ENCODE data around the gene PLEKHO2.

PLEKHO2 gene

DNA sequence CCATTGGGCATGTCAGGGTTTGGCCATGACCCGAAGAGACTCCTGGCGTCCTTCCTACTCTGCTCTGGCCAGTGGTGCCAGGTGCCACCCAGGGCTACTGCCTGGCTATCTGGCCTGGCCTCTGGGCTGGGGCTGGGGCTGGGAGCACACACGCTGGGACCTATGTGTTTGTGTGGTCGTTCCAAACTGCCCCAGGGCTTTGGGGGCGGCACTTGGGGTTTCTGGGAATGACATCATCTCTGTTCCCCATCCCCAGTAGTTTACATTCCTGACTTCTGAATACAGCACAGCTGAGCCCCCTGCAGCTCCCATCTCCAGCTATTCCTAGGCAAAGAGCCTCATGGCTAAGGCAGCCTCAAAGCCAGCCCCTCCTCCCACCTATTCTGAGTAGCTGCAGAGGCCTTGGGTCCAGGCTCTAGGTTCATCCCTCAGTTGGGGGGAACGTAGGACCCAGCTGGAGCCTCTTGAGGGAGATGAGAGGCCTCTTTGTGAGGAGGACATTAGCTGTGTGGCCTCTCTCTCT, 24.3 kb downstream of the PLEKHO2 start:
- no peak for DNase-seq (ENCODE audit: low read depth in 1 of 2, low spot score in 1 of 2)

DNA sequence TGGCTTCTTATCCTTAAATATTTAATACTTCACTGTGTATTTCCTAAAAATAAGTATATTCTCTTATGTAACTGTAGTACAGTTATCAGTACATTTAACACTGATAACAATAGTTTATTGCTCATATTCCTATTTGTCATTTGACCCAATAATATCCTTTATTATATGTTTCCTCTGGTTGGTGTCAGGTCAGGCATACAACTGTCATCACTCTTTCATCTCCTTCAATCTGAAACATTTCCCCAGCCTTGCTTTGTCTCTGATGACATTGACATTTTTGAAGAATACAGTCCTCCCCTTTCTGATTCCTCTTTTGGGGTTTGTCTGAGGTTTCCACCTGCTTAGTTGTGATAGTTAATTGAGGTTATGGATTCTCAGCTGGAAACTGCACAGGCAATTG, 27.8 kb downstream of the PLEKHO2 start:
- TF ChIP-seq, protein P1, sequence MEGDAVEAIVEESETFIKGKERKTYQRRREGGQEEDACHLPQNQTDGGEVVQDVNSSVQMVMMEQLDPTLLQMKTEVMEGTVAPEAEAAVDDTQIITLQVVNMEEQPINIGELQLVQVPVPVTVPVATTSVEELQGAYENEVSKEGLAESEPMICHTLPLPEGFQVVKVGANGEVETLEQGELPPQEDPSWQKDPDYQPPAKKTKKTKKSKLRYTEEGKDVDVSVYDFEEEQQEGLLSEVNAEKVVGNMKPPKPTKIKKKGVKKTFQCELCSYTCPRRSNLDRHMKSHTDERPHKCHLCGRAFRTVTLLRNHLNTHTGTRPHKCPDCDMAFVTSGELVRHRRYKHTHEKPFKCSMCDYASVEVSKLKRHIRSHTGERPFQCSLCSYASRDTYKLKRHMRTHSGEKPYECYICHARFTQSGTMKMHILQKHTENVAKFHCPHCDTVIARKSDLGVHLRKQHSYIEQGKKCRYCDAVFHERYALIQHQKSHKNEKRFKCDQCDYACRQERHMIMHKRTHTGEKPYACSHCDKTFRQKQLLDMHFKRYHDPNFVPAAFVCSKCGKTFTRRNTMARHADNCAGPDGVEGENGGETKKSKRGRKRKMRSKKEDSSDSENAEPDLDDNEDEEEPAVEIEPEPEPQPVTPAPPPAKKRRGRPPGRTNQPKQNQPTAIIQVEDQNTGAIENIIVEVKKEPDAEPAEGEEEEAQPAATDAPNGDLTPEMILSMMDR (IDR thresholded peaks at IDR 0.05; ENCODE audit: insufficient read depth, low read length) = no peak
- Histone ChIP-seq H3K27ac (replicated peaks) (no peak overlapping the region), H3K27me3 (ENCODE audit: insufficient read depth, poor library complexity, severe bottlenecking) (no peaks in the 10 kb centered on the region), H3K4me3 (replicated peaks; ENCODE audit: insufficient read depth, low read length) (no peak overlapping the region)
- DNase-seq (ENCODE audit: low read depth in 1 of 2, low spot score in 1 of 2) = no peak

More for the DNA sequence above, 24.3 kb downstream of the PLEKHO2 start:
- TF ChIP-seq SPI1 (IDR thresholded peaks at IDR 0.05; ENCODE audit: borderline replicate concordance, low read depth) = no peak
- TF ChIP-seq, protein P2, sequence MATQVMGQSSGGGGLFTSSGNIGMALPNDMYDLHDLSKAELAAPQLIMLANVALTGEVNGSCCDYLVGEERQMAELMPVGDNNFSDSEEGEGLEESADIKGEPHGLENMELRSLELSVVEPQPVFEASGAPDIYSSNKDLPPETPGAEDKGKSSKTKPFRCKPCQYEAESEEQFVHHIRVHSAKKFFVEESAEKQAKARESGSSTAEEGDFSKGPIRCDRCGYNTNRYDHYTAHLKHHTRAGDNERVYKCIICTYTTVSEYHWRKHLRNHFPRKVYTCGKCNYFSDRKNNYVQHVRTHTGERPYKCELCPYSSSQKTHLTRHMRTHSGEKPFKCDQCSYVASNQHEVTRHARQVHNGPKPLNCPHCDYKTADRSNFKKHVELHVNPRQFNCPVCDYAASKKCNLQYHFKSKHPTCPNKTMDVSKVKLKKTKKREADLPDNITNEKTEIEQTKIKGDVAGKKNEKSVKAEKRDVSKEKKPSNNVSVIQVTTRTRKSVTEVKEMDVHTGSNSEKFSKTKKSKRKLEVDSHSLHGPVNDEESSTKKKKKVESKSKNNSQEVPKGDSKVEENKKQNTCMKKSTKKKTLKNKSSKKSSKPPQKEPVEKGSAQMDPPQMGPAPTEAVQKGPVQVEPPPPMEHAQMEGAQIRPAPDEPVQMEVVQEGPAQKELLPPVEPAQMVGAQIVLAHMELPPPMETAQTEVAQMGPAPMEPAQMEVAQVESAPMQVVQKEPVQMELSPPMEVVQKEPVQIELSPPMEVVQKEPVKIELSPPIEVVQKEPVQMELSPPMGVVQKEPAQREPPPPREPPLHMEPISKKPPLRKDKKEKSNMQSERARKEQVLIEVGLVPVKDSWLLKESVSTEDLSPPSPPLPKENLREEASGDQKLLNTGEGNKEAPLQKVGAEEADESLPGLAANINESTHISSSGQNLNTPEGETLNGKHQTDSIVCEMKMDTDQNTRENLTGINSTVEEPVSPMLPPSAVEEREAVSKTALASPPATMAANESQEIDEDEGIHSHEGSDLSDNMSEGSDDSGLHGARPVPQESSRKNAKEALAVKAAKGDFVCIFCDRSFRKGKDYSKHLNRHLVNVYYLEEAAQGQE (IDR thresholded peaks at IDR 0.05; ENCODE audit: insufficient replicate concordance, low read depth) = no peak
- no peak for TF ChIP-seq POLR2AphosphoS5 (IDR thresholded peaks at IDR 0.05; ENCODE audit: low read depth)
- TF ChIP-seq, protein P1 (IDR thresholded peaks at IDR 0.05; ENCODE audit: insufficient read depth, low read length) = no peak
- H3K27me3 ChIP-seq (ENCODE audit: insufficient read depth, poor library complexity, severe bottlenecking) = no peaks in the 10 kb centered on the region
- no peak overlapping the region for H3K27ac ChIP-seq (replicated peaks)
- H3K4me3 ChIP-seq (replicated peaks; ENCODE audit: insufficient read depth, low read length) = no peak overlapping the region

GRCh38 chr15:64870353-64870752, 28.6 kb downstream of the PLEKHO2 start:
- no peak overlapping the region for H3K27ac ChIP-seq (replicated peaks)
- no peak for TF ChIP-seq SPI1 (IDR thresholded peaks at IDR 0.05; ENCODE audit: borderline replicate concordance, low read depth)
- TF ChIP-seq, protein P2 (IDR thresholded peaks at IDR 0.05; ENCODE audit: insufficient replicate concordance, low read depth) = peak; percentile 48
- no peak for DNase-seq (ENCODE audit: low read depth in 1 of 2, low spot score in 1 of 2)
- no peak overlapping the region for H3K4me3 ChIP-seq (replicated peaks; ENCODE audit: insufficient read depth, low read length)
- no peaks in the 10 kb centered on the region for H3K27me3 ChIP-seq (ENCODE audit: insufficient read depth, poor library complexity, severe bottlenecking)

DNA sequence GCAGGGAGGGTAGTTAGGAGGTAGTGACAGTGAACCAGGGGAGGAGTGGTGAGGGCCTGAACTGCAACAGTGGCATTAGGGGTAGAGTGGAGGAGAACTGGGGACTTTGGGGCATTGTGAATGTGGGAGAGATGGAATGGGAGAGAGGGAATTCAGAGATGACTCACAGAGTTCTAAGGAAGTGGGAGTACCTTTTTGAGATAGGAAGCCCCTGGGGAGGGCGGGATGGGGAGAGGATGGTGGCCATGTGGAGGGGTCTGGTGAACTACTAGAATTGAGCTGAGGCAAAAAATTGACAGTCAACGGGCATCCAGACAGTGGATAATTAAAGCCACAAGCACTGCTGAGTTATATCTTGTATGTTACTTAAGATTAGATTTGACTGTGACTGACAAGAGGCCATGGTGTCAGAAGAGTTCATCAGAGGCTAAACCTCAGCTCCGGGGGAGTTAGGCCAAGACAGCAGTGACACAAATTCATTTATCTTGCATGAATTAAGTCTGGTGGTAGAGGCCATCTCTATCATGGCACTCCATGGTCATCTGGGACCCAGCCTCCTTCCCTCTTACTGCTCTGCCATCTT, 34.0 kb downstream of the PLEKHO2 start:
- TF ChIP-seq, protein P1 (IDR thresholded peaks at IDR 0.05; ENCODE audit: insufficient read depth, low read length) = no peak
- TF ChIP-seq GABPA (IDR thresholded peaks at IDR 0.05; ENCODE audit: low read depth) = no peak
- TF ChIP-seq, protein P2 (IDR thresholded peaks at IDR 0.05; ENCODE audit: insufficient replicate concordance, low read depth) = no peak
- no peak for TF ChIP-seq SPI1 (IDR thresholded peaks at IDR 0.05; ENCODE audit: borderline replicate concordance, low read depth)
- TF ChIP-seq POLR2AphosphoS5 (IDR thresholded peaks at IDR 0.05; ENCODE audit: low read depth) = no peak
- H3K4me3 ChIP-seq (replicated peaks; ENCODE audit: insufficient read depth, low read length) = no peak overlapping the region
- H3K27me3 ChIP-seq (ENCODE audit: insufficient read depth, poor library complexity, severe bottlenecking) = no peaks in the 10 kb centered on the region
- no peak overlapping the region for H3K27ac ChIP-seq (replicated peaks)
- no peak for DNase-seq (ENCODE audit: low read depth in 1 of 2, low spot score in 1 of 2)
